ENCODE measurements around the gene IDUA.
"Not testable (repeated sequence)": the region's sequence is repeated elsewhere in the genome, so short reads cannot be mapped to it uniquely, and the experiment has no call there.

The IDUA gene

DNA sequence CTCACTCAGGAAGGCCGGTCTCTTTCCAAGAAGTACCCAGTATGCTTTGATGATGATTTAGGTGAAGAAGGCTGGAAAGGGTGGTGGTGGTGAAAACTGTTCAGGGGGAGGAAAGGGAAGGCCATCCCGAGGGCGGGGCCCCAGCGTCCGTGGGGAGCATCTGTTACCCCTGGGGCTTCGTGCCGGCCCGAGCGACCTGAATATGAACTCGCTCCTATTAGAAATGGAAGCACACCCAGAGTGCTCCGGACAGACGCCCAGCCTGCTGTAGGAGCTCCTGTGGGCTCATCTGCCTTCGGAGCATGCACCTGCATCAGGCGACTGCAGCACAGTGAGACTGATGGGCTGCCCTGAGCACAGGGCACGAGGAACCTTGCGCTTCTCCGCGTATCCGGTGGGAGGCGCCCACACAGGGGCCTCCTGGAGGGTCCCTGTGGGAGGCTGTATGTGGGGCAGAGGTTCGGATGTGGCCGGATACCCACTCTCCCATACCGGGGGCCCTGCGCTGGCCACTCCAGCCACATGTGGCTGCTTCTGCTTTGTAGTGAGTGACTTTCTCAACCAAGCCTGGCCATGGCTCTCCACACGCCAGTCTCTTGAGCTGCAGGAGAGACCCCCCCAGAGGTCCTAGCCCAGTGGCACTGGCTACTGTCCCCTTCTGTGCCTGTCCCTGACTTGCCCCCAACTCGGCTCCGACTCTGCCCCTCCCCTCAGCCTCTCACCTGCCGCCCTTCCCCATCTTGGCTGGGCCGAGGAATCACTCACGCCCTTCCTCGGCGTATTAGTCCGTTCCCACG, 61.3 kb downstream of the IDUA start:
- DNase-seq: no peak

DNA sequence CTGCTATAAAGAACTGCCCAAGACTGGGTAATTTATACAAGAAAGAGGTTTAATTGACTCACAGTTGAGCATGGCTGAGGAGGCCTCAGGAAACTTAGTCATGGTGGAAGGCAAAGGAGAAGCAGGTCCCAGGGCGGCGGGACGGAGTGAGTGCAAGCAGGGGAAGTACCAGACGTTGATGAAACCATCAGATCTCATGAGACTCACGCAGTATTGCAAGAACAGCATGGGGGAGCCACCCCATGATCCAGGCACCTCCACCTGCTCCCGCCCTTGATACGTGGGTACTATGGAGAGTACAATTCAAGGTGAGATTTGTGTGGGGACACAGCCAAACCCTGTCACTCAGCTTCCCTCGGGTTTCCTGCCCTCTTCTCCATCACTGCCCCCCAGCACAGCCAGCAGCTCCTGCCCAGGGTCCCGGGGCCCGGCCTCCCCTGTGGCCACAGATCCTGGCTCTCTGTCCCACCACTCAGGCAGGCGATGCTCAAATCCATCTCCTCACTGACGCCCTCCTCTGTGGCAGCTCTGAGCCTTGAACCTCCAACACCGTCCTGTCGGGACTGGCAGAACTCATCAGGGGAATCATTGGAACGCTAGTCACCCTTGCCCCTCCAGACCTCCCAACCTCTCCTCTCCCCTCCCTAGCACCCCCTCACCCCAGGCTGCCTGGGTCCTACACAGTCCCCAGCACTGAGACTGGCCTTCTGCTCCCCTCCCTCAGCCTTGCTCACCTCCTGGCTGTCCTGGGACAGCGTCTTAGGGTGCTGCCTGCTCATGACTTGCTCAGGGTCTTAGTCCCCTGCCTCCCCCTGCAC, 62.1 kb downstream of the IDUA start:
- DNase-seq: no peak

DNA sequence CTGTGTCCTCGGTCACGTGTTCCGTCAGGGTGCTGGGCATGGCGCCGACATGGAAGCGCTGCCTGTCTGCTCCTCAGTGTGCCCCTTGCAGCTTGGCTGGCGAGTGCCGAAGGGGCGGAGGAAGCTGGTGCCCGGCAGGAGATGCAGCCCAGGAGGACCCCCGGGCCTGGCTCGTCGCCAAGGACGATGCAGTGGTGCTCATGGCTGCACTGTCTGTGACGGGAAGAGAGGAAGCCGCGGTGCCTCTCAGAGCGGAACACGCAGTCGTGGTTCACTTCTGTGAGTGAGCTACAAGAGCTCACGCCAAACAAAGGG, 62.7 kb downstream of the IDUA start:
- no peak for DNase-seq

DNA sequence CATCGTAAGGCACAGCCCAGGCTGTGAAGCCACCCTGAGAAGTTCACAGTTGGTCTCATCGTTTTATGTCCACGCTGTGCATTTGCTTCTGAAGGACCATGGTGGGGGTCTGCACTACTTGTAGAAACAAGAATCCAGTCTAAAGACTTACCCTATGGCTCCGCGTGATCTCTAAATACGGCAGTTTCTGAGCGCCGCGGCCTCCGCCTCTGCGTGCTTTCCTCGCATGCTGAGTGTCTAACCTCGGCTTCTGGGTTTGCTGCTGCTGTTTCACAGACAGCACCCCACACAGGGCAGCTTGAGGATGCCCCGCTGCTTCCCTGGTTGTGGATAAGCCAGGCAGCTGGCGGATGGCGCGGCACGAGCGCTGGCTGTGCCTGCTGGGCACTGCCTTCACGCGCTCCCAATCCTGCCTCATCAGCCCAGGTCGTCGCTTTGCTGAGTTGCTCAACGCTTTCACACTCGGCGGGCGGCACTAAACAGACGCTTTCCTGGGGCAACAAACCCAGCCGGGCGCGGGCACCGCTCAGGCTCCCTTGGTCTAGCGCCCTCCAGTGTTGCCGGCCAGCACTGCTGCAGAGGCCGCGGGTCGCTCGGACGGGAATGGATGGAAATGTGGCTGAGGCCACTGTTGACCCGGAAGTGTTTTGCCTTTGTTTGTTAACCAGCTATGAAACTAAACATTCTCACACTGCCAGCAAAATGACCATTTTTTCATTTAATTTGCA, 63.8 kb downstream of the IDUA start:
- no peak for DNase-seq

DNA sequence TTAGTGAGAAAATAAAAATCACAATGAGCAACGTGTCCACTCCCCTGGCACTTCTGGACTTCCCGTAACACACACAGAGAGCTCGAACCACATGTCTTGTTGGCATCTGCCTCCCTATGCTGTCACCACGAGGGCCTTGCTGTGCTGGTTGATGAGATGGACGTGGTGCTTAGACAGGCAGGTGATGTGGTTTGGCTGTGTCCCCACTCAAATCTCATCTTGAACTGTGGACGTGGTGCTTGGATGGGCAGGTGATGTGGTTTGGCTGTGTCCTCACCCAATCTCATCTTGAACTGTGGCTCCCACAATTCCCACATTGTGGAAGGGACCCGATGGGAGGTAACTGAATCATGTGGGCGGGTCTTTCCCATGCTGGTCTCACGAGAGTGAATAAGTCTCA, 64.6 kb downstream of the IDUA start:
- no peak for DNase-seq

DNA sequence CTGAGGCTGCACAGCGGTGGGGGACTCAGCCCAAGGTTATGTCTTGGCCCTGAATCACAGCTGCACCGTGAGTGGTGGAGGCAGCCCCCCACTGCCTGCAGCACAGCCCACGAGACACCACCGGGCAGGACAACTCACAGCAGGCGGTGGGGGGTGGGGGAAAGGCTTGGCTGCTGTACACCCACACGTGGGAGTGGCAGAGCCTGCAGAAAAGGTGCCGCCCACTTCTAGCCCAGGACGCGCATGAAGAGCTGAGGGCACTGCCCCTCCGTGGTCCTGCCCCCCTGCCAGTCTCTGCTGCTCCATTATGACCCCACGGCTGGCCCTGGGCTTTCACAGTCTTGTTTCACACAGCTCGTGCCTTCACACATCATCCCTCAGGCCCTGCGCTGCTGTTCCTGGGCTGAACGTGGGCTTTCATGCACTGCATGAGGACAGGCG, 65.4 kb downstream of the IDUA start:
- DNase-seq: no peak

DNA sequence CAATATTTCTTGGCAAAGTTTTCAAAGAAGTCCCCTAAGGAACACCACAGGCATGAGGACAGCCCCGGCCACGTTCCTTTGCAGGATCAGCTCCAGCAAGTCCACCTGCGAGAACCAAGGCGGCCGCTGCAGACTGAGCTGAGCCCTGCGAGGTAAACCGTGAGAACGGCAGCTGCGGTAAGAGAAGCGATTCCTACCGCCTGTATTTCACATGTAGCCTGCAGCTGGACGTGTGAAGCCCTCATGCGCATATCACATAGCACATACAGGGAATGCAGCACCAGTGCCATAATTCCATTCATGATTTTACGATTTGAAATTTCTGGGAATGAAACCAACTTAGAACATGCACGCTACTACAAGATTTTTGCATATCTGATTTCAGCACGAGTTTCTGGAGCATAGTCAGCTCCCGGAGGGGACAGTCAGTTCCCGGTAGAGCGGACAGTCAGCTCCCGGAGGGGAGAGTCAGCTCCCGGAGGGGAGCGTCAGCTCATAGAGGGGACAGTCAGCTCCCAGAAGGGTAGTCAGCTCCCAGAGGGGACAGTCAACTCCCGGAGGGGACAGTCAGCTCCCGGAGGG, 66.3 kb downstream of the IDUA start:
- no peak for DNase-seq

DNA sequence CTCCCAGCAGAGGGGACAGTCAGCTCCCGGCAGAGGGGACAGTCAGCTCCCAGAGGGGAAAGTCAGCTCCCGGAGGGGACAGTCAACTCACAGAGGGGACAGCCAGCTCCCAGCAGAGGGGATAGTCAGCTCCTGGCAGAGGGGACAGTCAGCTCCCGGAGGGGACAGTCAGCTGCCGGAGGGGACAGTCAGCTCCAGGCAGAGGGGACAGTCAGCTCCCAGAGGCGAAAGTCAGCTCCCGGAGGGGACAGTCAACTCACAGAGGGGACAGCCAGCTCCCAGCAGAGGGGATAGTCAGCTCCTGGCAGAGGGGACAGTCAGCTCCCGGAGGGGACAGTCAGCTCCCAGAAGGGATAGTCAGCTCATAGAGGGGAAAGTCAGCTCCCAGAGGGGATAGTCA, 67.0 kb downstream of the IDUA start:
- DNase-seq: not testable (repeated sequence)

Measured in NCI-H2081 treated with DMSO at 0.1 percent for 48 hours (cell line).